ENCODE measurements around the gene PLXNB1.

Gene PLXNB1

DNA sequence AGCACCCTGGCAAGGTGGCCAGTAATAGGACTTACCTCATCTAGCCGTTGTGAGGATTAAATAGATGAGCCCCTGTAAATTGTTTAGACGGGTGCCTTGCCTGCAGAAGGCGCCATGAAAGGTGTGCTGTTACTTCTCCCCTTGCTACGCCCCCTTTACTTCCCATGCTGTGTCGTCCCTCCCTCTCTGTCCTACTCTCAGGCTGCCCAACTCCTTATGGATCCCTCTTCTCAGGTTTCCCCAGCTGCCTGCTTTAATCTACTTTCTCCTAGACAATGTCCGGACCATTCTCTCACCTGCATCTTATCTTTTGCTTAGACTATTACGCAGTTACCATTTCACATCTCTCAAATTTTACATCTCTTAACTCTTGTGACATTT, 59.6 kb downstream of the PLXNB1 start:
- DNase-seq (ENCODE audit: low read depth): no peak

DNA sequence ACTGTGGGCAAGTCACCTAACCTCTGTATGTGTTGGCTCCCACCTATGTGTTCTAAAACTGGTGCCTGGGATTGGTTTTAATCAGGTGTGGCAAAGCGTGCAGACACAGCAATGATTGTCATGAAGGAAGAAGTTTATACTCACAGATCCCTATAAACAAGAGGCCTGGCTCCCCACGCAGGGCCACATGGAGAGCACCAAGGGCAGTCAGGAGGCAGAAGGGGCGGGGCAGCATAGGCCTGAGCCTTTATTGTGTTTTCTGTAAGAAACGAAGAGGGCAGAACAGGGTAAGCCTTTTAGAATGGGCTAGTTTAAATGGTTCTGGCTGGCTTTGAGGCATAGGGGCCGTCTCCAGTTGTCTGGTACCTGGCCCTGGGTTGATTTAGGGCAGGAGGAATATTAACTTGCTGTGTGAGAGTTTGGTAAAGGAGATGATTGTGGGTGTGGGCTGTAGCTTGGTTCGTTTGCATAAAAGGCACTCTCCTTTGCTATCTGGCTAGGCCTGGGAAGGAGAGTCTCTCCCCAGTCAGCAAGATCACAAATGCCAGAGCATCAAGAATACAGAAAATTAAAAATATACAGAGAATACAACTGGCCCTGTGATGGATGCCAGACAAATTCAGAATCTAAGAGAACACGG, 60.1 kb downstream of the PLXNB1 start:
- no peak for DNase-seq (ENCODE audit: low read depth)

DNA sequence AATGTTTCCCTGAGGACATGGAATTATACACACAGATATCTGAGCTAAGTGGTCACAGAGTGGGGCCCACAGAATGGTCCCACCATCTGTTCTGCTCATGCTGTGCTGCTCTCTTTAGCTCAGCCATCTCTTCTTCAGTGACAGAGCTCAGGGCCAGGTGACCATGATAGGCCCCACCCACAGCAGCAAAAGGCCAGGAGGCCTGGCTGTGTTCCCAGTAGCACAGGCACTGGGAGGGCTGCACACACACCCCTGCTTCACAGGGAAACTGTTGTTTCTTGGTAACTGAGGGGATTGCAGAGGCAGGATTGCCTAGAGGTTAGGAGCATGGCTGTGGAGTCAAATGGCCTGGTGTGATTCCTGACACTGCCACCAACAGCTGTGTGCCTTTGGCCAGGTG, 62.7 kb downstream of the PLXNB1 start:
- DNase-seq (ENCODE audit: low read depth): no peak

DNA sequence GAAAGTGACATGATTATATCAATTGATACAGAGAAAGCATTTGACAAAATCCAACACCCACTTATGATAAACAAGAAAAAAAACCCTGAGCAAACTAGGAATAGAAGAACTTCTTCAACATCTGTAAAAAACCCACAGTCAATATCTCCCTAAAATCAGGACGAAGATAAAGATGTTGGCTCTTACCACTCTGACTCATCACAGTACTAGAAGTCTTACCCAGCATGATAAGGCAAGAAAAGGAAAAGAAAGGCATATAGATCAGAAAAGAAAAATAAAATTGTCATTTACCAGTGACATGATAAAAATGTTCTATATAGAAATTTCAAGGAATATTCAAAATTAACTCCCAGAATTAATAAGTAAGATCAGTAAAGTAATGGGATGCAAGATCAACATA, 65.0 kb downstream of the PLXNB1 start:
- DNase-seq (ENCODE audit: low read depth): no peak

DNA sequence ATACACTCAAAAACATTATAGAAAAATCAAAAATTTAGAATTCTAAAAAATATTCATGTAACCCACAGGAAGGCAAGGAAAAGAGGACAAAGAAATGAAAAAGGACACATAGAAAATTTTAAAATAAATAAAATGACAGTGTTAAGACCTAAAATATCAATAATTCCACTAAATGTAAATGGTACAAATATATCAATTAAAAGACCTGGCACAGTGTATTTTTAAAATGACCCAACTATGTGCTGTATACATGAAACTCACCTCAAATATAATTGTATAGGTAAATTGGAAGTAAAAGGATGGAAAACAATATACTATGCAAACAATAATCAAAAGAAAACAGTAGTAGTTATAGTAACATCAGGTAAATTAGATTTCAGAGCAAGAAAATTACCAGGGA, 68.0 kb downstream of the PLXNB1 start:
- no peak for DNase-seq (ENCODE audit: low read depth)

DNA sequence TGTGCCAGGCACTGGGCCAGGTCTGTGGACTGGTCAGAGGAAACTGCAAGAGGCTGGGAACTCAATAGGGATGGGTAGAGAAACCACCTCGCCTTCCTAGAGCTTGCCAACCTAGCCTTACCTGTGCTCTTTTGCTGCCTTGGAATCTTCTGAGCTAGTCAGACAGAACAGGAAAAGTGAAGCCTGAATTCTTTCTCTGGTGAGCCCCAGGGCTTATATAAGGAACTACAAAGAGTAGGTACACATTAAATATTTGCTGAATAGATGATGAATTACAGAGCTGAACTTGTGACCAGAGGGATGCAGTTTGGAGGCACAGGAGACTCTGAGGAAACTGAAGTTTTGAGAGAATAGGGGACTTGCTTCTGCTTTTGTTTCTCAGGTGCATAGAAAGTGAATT, 73.5 kb downstream of the PLXNB1 start:
- no peak for DNase-seq (ENCODE audit: low read depth)

DNA sequence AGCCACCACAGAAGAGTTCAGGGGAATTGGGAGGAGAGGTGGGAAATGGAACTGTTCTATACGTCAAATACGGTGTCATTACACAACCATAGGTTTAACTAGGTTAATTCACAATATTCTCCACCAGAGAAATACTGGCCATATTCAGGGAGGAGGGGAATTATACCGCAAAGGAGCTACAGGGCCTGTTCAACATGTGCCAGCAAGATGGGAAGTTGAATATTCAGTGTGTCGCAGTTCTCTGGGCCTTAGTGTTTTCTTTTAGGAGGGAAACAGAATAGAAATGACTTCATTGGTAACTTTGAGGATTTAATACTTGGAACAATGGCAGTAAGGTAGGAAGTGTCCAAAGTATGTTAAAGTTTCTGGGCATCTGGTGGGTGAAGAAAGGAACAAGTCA, 75.9 kb downstream of the PLXNB1 start:
- DNase-seq (ENCODE audit: low read depth): no peak
